Erythroblast (primary cell): ENCODE measurements around the gene FYN.

Source experiments
- DNase-seq, 2 experiments: peaks; one replicate each; lab custom pipeline; 2025; lab: John Stamatoyannopoulos, UW
- GATA1 ChIP-seq: IDR thresholded peaks from 2 replicates; pipeline ENCODE4 v1.6.1; 2011; ENCODE audit warnings: low read depth, mild to moderate bottlenecking, control low read depth, low read length, moderate library complexity
- POLR2A ChIP-seq: IDR thresholded peaks from 2 replicates; pipeline ENCODE4 v1.6.1; 2011; ENCODE audit warnings: mild to moderate bottlenecking, low read length

Gene FYN

GRCh38 chr6:111850295-111850937, 22.8 kb downstream of the FYN start:
- TF ChIP-seq POLR2A (no peak), GATA1 (no peak)
- DNase-seq = no peak

GRCh38 chr6:111849298-111849697, 24.0 kb downstream of the FYN start:
- TF ChIP-seq POLR2A (no peak), GATA1 (no peak)
- no peak for DNase-seq

GRCh38 chr6:111848262-111848812, 24.9 kb downstream of the FYN start:
- peak in 1 of 2 experiments; percentile 12 for DNase-seq
- TF ChIP-seq POLR2A = no peak
- TF ChIP-seq GATA1 = no peak

GRCh38 chr6:111846492-111847409, 26.5 kb downstream of the FYN start:
- DNase-seq = peak; percentile 18 to 24
- TF ChIP-seq GATA1 = no peak
- TF ChIP-seq POLR2A = no peak

- TF ChIP-seq GATA1 (no peak), POLR2A (no peak)
- DNase-seq = no peak
These were observed 27.2 kb downstream of the FYN start for GRCh38 chr6:111846066-111846465.

GRCh38 chr6:111845441-111845871, 27.8 kb downstream of the FYN start:
- no peak for TF ChIP-seq POLR2A
- no peak for TF ChIP-seq GATA1
- DNase-seq = peak; percentile 25 to 38

- DNase-seq = peak; percentile 39 to 44
- no peak for TF ChIP-seq POLR2A
- no peak for TF ChIP-seq GATA1
These were observed 28.3 kb downstream of the FYN start for GRCh38 chr6:111844921-111845320.

- peak; percentile 41 to 48 for DNase-seq
- TF ChIP-seq POLR2A (no peak), GATA1 (no peak)
These were observed 28.9 kb downstream of the FYN start for GRCh38 chr6:111844376-111844775.

GRCh38 chr6:111843347-111844147, 29.7 kb downstream of the FYN start:
- TF ChIP-seq GATA1 (peak; percentile 89), POLR2A (no peak)
- DNase-seq = peak; percentile 87 to 96

GRCh38 chr6:111842891-111843290, 30.4 kb downstream of the FYN start:
- DNase-seq = peak; percentile 71 to 77
- TF ChIP-seq GATA1 (no peak), POLR2A (no peak)

- DNase-seq = peak in 1 of 2 experiments; percentile 21
- TF ChIP-seq POLR2A (no peak), GATA1 (no peak)
These were observed 30.9 kb downstream of the FYN start for GRCh38 chr6:111842271-111842822.

GRCh38 chr6:111841822-111842221, 31.4 kb downstream of the FYN start:
- no peak for DNase-seq
- no peak for TF ChIP-seq POLR2A
- no peak for TF ChIP-seq GATA1

GRCh38 chr6:111840803-111841202, 32.4 kb downstream of the FYN start:
- DNase-seq = no peak
- TF ChIP-seq GATA1 (no peak), POLR2A (no peak)
